ENCODE measurements around the gene WDFY4.

The WDFY4 gene

DNA sequence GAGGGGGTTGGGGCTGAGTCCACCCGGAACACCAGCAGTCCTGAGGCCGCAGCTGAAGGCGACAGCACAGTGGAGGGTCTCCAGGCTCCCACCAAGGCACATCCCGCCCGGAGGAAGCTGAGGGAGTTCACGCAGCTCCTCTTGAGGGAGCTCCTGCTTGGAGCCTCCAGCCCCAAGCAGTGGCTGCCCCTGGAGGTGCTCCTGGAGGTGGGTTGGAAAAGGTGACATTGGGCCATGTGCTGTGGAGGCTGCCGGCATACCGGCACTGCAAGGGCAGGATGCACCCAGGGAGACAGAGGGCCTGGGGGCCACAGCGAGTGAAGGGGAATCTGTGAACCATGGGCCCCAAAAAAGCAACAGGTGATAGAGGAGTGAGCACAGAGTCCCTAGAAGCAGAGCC is 135.6 kb downstream of the WDFY4 start:
- peak; percentile 6 for DNase-seq

DNA sequence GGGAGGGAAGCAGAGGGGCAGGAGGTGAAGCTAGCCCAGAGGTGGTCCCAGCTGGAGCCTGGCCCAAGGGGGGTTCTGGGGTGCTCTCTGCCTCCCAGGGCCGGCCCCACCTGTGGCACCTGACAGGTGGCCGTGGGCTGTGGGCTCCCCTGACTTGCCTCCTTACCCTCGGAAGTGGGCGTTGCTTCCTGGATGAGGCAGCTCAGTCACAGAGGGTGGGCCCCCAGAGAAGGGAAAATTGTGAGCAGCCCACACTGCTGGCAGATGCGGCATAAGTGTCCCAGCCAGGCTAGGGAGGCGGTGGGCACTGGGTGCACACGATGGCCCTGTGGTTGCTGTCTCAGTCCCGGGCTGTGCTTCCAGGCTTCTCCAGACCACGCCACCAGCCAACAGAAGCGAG is 136.0 kb downstream of the WDFY4 start:
- peak; percentile 11 for DNase-seq

DNA sequence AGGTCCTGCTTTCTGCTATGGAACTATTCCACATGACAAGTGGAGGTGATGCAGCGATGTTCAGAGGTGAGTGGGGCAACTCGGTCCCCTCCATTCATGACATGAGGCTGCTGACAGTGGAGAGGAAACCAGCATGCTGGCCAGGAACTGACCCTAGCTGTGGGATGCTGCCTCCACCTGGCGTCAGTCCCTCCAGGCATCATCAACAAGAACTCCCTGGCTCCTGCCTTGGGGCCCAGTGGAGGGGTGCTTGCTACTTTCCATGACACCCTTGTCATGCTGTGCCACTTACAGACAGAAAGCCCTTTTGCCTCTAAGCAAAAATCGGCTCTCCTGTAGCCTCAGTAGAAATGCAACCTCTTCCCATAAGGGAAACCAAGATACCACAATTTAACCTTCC is 136.4 kb downstream of the WDFY4 start:
- DNase-seq, result no peak

DNA sequence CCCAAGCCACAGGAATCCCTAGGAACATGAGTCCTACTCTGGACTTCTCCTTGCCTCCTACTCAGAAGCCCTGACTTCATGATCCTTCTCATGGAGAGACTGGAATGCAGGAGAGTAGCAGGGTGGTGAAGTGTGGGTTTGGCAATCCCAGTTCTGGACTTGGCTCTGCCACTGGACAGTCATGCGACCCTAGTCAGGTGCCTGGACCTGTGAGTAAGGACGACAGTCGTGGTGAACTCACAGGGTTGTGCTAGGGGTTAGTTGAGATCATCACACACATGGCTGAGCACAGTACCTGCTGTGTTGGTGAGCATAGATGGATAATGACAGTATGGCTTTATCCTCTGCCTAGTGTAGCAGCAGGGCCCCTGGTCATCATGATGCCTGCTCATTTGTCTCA is 137.0 kb downstream of the WDFY4 start:
- DNase-seq, result peak; percentile 5

DNA sequence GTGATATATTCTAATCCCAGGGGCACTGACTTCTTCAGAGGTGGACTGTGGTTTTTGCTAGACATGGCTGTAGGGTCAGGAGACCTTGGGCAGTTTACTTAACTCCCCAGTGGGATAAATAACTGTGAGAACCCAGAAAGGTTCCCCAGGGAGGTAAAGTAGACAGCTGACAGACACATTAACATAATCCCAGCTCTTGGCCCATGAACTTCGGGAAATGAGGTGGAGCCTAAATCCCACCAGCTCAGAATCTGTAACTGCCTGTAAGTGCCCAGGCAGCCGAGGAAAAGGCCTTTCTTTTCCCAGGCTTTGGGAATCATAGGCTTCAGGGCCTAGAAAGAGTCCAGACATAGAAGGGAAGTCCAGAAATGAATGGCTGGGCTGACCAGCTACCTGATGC is 149.0 kb downstream of the WDFY4 start:
- DNase-seq, result peak; percentile 1

DNA sequence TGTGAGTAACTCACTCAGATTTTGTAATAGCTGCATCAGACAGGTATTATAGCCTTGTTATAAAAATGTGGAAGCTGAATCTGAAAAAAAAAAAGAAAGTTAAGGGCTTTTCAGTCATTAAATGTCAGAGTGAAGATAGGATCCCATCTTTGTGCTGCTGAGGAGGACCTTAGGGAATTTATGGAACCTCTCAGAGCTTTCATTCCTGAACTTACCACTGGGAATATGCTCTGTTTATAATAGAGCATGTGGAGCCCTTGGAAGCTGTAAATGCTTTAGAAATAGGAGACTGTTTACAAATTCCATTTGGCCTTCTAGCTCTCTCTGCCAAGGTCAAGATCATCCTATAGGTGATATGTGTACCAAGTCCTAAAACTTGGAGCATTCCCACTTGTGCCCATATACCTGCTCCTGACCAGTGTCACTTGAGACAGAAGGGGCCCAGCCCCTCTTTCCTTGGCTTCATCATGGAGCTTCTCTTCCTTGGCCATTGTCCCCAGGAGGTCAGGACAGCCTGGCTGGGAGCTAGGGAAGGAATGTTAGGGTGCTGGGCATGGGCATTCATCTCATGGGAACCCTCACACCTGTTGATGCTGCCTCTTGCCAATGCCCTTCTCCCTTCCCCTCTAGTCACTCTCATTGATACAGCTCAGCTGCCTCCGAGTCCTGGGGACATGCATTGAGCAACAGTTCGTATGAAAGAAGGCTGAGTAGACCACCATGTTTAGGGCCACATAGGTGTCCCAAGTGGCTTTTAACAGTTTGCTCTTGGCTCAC is 149.7 kb downstream of the WDFY4 start:
- DNase-seq, result peak; percentile 3

DNA sequence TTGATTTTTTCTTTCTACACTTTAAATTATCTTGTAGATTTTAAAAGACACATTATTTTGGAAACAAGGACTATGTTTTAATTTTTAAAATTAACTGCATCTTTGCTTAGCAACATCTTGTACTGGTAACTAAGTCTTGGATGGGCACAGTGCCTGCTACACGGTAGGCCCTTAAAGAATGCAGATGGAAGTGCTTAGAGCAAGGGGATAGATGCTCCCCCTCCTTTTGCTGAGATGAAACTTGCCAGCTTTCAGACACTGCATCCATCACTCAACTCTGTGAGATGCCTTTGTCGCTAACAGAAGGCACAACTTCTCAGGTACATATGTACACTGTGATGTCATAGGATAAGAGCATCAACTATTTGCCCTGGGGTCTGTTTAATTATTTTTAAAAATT is 151.1 kb downstream of the WDFY4 start:
- DNase-seq, result peak; percentile 19

DNA sequence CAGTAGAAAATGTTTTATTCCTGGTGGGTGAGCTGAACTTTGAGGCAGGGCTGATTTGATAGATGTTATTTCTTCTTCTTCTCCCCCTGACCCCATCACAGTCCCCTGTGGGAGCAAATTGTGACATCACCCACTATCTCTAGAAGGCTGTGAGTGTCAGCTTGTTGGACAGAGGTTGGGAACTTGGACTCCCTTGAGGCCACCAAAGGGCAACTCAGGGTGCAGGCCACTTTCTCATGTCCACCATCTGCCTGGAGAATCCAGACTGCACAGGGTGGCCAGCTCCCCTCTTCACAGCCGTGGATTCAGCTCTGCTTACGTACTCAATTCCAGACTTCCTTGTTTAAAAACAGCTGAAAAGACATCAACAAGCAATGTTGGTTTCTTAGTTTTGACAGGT is 151.9 kb downstream of the WDFY4 start:
- DNase-seq, result no peak

DNA sequence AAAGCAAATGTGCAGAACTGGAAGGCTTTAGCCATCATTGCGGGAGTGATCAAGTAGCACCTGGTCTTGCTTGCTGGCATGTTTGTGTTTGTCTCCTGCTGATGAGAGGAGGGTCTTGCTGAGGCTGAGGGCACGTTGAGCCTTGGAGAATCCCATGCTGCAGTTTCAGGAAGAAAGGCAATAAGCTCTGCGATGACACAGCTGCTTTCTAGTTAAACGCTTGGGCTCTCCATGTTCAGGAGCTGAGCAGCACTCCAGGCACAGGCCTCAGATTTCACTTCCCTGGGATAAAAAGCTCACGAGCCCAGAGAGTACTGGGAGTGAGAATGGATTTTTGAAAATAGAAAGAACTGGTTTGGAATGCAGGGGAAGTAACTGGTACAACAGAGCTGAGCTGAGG is 154.2 kb downstream of the WDFY4 start:
- no peak for DNase-seq

DNA sequence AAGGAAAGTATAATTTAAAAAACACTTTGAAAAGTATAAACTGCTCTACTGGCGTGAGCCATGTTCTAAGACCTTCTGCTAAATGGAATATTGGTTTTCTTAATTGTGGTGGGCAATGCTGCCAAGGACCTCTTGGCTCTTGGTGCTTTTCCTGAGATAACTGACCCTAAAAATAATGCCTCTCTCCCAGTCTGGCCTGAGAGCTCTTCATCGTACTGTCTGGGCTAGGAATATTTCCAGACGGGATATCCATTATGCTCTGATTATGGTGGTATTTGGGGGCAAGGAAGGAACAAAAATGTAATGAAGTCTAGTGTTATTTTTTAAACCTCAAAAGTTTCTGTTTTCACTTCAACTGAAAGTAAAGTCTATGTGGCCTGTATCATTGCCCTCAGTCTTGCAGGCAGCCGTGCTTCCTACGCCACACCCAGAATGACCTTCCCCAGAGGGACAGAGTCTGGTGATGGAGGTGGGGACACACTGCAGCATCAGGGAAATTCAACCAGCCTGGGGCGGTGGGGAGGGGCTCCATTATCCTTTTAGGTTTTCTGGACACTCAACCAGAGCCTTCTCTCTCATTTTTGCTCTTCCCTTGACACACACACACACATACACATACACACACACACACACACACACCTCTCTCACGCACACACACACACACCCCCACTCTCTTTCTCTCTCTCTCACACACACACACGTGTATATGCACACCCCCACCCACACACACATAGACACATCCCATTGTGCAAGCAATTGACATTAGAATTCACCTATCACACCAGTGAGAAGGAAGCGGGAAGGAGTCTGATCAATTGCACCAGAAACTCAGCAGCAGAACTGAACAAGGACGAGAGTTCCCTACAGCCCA is 155.4 kb downstream of the WDFY4 start:
- DNase-seq, result no peak

DNA sequence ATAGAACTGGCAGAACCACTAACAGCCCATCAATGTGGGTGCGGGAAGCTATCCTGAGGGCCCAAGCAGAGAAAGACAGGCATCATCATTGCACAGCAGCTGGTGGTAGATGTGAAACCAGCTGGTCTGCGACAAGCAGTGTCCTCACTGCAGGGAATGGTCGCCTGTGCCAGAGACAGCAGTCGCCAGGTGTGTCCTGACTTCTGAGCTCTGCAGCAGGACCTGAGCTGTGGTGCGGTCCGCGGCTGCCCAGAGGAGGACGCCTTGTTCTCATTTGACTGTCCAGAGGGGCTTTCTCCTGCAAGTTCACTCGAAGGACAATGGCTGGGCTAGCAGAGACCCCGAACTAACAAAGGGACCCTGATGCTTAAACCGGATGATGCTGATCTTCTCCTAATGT is 157.6 kb downstream of the WDFY4 start:
- no peak for DNase-seq

DNA sequence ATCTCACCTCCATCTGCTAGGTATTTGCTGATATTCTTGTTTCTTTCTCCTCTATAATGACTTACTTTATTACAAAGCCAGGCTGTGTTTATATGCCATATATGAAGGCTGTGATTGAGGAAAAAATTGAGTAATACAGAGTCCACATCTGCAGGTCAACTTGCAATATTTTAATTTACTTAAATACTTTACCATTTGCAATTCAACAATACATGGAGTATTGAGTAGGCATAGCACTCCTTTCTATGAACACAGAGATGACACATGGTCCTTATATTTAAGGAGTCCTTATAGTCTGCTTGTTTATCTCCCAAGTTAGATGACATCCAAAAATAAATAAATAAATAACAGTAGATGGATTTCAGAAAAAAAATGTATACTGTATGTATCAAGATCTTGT is 158.5 kb downstream of the WDFY4 start:
- DNase-seq, result no peak

DNA sequence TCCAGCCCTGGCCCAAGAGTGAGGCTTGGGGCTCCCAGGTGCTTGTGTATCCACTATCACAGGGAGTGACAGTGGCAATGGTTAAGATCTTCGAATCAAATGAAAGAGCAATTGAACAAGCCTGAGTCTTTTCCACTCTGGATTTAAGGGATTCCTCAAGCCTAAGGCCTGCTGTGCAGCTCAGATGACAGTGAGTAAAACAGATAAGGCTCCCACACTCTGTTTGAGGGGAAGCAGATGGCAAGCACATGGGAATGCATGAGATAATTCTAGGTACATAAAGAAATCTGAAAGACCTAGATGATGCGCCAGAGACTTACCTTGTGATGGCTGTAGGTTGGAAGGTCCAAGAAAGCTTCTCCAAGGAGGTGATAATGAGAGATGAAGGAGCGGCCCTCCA is 159.9 kb downstream of the WDFY4 start:
- DNase-seq, result no peak

DNA sequence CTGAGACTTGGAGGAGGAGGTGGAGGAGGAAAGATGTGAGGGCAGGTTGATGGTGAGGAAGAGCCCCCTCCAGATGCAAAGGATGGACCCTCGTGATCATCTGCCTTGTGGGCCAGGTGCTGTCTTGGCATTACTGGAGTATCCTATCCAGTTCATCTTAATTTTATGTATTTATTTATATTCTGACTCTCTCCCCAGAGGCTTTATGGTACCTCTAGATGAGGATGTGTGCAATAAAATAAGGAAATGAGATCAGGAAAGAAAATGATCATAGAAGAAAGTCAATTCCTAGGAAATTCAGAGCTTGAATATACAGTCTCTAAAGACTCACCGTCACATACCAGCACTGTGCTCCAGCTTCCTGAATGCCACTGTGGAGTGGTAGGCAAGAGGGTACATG is 160.8 kb downstream of the WDFY4 start:
- no peak for DNase-seq

DNA sequence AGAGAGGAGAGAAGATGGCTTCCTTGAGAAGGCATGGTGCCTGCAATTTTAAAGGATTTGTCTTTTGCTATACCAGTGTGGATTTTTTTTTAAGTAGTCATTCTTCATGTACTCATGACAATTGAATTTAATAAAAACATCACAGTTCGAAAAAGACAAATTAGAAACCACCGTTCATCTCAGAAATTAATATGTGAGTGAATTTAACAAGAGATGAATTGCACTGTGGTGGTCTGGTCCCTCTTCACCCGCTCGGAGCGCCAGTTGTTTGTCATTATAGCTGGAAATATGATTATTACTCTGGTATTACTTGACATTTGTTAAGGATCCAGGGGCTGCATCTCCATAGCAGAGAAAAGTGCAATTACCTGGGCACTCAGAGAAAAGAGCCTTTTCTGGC is 163.0 kb downstream of the WDFY4 start:
- DNase-seq, result no peak

DNA sequence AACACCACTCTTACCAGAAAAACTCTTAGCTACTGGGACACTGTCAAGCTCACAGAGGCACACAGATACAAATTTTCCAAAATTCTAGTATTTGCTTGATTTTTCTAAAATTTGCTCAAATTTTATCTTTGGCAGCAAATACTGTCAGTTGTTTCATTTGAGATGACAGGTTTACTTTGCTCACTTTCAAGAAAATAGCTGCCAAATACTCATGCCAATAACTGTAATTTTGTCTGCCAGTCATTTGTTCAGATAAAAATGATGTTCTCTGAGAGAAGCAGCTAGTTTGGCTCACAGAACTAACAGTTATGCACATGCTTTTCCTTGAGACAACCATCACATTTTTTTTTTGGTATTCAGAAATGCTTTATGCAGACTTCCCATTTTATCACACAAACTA is 172.2 kb downstream of the WDFY4 start:
- DNase-seq, result no peak

DNA sequence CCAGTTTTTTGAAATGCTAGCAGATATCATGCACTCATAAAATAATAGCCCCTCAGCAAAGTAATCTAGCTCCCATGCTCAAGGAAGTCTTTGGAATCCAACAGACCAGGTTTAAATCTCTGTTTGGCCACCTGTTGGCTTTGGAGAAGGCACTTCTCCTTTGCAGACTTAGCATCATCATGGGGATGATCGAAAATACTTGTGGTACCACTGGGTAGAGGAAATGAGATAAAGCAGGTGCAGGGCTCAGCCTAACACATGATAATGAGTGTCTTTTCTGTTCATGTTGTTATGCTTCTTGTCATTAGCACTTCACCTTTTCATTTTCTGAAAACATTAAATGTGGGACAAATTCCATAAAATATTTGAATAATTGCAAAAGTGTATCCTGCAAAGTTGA is 187.6 kb downstream of the WDFY4 start:
- no peak for DNase-seq

DNA sequence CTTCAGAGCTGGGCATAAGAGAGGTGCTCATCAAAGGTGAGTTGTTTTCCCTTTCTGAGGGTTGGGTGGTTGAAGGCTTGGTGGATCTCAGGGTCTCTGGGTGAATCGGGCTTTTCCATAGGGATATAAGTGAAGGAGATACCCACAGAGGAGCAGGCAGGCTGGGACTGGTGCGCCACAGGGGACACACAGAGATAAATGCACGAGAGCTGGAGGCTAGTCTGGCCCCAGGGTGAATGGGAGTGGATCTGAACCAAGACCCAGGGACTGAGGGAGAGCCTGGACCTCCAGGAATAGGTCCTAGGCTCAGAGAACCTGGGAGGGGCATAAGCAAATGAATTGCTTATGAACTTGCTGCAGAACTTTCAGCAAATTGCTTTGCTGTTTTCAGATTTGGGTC is 193.4 kb downstream of the WDFY4 start:
- DNase-seq, result no peak

DNA sequence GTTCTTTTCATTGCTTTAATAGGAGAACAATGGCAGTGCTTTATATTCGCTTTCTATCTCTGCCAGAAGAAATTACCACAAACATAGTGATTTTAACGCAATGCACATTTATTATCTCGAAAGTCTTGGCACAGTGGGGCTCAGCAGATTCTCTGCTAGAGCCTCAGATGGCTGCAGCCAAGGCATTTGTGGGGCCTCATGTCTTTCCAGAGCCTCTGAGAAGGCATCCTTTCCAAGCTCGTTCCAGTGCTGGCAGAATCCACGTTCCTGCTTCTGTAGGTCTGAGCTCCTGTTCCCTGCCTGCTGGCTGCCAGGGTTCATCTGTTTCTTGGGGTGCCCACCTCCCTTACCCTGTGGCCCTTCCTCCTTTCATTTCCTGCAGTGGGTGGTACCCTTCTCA is 194.8 kb downstream of the WDFY4 start:
- no peak for DNase-seq

DNA sequence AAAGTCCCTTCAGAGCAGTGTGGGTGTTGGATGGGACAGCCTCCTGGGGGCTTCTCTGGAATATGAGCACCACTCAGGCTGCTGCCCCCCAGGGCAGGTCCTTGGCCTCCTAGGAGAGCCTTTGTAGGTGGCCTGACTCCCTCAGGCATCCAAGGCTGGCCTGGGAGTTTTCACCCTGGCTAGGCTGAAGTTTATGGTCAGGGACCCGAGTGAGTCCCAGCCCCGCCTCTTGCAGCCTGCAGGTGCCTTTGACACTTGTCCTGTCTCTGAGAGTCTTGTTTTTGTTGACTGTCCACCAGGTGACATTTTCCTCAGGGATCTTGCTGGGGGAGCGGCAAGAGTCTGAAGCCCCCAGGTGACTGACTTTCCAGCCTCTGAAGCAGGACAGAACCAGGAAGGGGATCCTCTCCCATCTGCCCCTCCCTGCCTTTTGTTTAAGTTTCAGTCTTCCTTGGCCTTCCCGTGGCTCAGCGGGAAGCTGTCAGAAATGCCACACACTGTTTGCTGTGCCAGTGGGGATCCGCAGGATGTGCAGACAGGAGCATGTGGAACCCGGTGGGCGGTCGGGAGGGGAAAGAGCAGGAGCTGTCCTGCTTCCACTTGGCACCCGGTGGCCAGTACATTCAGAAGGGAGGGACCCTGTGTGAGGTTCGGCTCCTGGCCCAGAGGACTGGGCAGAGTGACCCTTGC is 195.5 kb downstream of the WDFY4 start:
- DNase-seq, result no peak

DNA sequence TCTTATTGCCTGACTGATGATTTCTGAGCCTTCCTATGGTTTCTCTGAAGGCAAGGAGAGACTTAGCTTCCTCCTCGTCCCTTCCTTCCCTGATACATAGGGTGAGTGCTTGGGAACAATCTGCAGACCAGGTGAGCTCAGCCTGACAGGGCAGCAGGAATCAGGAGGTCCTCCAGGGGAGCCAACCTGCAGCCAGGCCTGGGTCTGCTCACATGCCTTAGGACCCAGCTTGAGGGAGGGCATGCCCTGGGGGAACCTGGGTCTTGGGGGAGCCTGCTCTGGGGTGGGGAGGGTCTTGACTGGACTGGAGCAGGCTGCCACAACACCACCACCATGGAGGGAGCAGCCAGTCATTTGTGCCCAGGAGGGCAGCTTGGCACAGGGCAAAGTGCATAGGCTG is 197.3 kb downstream of the WDFY4 start:
- DNase-seq, result no peak

DNA sequence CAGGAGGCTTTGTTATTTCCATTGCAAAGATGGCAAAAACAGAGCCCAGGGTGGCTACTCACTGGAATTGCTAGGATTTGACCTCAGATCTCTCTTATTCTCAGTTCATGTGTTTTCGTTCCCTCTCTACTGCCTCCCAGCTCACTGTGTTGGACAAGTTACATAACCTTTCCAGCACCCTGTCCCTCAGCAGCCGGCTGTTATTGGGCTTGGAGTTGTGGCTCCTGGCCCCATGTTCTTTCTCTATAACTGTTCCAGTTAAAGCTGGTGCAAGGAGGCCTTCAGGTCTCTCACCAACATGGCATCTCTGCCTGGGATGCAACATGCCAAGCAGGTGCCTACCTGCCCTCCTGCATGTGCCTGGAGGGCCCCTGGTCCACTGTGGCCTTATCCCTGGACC is 198.2 kb downstream of the WDFY4 start:
- no peak for DNase-seq

DNA sequence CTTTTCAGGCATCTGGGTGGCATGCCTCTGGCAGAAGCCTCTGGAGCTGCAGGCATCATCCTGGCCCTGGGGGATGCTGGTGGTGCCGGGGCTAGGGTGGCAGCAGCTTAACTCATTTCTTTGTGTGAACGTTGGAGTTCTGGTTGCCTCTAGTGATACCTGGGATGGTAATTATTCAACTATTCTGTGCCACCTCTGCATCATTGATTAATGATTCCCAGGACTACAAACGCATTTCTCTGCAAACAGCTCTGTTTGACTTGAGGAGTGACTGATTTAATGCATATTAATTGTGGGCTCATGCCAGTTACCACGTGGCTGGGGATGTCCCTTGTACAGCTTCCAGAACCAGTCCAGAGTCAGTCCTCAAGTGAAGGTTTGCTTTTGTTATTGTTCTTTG is 199.0 kb downstream of the WDFY4 start:
- no peak for DNase-seq

Data from femur (tissue), 1 donor.